Measurements from ENCODE around the gene NRF1.

The NRF1 gene

GRCh38 chr7:129769866-129770808, 158.6 kb downstream of the NRF1 start:
- no peak for DNase-seq (ENCODE audit: low read depth, low spot score)

- no peak for DNase-seq (ENCODE audit: low read depth, low spot score)
These were observed 159.8 kb downstream of the NRF1 start for GRCh38 chr7:129771201-129771927.

GRCh38 chr7:129771928-129772479, 160.5 kb downstream of the NRF1 start:
- no peak for DNase-seq (ENCODE audit: low read depth, low spot score)

- no peak for DNase-seq (ENCODE audit: low read depth, low spot score)
These were observed 161.2 kb downstream of the NRF1 start for GRCh38 chr7:129772646-129773280.

GRCh38 chr7:129773328-129773731, 161.8 kb downstream of the NRF1 start:
- DNase-seq (ENCODE audit: low read depth, low spot score) = no peak

GRCh38 chr7:129773871-129774270, 162.4 kb downstream of the NRF1 start:
- DNase-seq (ENCODE audit: low read depth, low spot score) = no peak

GRCh38 chr7:129774359-129774758, 162.8 kb downstream of the NRF1 start:
- no peak for DNase-seq (ENCODE audit: low read depth, low spot score)

GRCh38 chr7:129774871-129775694, 163.6 kb downstream of the NRF1 start:
- DNase-seq (ENCODE audit: low read depth, low spot score) = no peak

GRCh38 chr7:129775695-129776361, 164.3 kb downstream of the NRF1 start:
- no peak for DNase-seq (ENCODE audit: low read depth, low spot score)

- no peak for DNase-seq (ENCODE audit: low read depth, low spot score)
These were observed 164.8 kb downstream of the NRF1 start for GRCh38 chr7:129776362-129776722.

GRCh38 chr7:129777195-129777844, 165.8 kb downstream of the NRF1 start:
- no peak for DNase-seq (ENCODE audit: low read depth, low spot score)

- DNase-seq (ENCODE audit: low read depth, low spot score) = no peak
These were observed 166.7 kb downstream of the NRF1 start for GRCh38 chr7:129777993-129778769.

- no peak for DNase-seq (ENCODE audit: low read depth, low spot score)
These were observed 167.5 kb downstream of the NRF1 start for GRCh38 chr7:129778770-129779601.

- DNase-seq (ENCODE audit: low read depth, low spot score) = no peak
These were observed 168.2 kb downstream of the NRF1 start for GRCh38 chr7:129779602-129780256.

- peak; percentile 58 for DNase-seq (ENCODE audit: low read depth, low spot score)
These were observed 168.9 kb downstream of the NRF1 start for GRCh38 chr7:129780257-129780973.

- DNase-seq (ENCODE audit: low read depth, low spot score) = no peak
These were observed 169.7 kb downstream of the NRF1 start for GRCh38 chr7:129780974-129781927.
